Nucleus accumbens (tissue), 56 donors: ENCODE measurements around the gene SLC27A5.
"Not testable (repeated sequence)": the region's sequence is repeated elsewhere in the genome, so short reads cannot be mapped to it uniquely, and the experiment has no call there.

Experiments used
- DNase-seq, 56 donors: peaks; one replicate each; lab custom pipeline; 2025; lab: John Stamatoyannopoulos, UW

The SLC27A5 gene

DNA sequence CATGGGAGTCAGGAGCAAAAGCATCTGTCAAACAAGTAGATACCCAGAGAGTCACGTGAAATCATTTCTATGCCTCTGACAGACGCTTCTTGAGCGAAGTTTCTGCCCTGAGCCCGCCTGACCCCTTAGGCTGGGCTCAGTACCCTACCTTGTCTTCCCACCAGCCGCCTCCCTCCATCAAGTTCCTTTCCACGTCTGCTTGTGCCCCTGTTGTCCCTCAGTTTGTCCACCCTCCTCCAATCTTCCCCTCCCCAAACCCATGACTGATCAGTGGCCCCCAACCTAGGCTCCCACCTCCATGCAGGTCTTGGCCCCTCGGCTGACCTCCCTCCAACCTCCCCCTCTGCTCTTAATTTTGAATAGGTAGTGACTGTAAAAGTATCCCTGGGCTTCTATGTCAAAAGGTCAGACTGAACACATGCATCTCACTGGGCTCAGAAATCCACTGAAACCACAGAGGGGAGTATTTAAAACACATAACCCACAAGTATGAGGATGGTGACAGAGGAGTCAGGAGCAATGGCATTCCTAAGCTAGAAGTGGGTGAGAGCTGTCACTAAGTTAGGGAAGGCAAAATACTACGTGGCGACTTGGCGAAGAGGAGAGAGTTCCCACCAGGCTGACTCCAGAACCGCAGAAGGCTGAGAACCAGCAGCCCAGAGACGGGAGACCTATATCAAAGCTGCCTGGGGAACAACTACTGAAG is 37.3 kb downstream of the SLC27A5 start:
- DNase-seq, result no peak

DNA sequence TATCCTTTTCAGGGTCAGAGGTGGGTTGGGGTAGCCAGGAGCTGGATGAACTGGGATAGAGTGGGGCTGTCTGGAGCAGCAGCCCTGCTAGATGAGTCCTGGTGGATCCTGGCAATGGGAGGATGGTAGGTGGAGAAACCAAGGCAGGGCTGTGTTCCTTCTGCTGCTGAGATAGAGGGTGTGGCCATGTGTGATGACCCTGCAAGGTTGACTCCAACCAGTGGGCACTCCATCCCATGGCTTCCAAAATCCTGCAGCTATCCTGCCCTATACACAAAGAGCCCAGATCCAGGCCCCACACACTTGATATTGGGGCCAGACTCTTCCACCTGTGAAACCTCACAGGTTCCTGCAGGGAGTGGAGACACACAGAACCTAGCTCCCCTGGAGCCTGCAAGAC is 38.0 kb downstream of the SLC27A5 start:
- DNase-seq, result no peak

DNA sequence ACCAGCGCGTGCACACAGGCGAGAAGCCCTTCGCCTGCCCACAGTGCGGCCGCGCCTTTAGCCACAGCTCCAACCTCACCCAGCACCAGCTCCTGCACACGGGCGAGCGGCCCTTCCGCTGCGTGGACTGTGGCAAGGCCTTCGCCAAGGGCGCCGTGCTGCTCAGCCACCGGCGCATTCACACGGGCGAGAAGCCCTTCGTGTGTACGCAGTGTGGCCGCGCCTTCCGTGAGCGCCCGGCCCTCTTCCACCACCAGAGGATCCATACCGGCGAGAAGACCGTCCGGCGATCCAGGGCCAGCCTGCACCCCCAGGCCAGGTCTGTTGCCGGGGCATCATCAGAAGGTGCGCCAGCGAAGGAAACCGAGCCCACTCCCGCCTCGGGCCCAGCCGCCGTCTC is 40.1 kb downstream of the SLC27A5 start:
- DNase-seq, result no peak

DNA sequence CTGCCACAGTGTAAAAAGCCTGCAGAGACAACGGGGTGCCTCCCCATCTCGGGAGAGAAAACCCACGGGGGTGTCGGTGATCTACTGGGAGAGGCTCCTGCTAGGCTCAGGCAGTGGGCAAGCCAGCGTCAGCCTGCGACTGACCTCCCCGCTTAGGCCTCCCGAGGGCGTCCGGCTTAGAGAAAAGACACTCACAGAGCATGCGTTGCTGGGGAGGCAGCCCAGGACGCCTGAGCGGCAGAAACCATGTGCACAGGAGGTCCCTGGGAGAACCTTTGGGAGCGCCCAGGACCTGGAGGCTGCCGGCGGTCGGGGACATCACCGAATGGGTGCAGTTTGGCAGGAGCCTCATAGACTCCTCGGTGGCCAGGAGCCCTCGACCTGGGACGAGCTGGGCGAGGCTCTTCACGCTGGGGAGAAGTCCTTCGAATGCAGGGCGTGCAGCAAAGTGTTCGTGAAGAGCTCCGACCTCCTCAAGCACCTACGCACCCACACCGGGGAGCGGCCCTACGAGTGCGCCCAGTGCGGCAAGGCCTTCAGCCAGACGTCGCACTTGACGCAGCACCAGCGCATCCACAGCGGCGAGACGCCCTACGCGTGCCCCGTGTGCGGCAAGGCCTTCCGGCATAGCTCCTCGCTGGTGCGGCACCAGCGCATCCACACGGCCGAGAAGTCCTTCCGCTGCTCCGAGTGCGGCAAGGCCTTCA is 40.8 kb downstream of the SLC27A5 start:
- DNase-seq, result not testable (repeated sequence)

DNA sequence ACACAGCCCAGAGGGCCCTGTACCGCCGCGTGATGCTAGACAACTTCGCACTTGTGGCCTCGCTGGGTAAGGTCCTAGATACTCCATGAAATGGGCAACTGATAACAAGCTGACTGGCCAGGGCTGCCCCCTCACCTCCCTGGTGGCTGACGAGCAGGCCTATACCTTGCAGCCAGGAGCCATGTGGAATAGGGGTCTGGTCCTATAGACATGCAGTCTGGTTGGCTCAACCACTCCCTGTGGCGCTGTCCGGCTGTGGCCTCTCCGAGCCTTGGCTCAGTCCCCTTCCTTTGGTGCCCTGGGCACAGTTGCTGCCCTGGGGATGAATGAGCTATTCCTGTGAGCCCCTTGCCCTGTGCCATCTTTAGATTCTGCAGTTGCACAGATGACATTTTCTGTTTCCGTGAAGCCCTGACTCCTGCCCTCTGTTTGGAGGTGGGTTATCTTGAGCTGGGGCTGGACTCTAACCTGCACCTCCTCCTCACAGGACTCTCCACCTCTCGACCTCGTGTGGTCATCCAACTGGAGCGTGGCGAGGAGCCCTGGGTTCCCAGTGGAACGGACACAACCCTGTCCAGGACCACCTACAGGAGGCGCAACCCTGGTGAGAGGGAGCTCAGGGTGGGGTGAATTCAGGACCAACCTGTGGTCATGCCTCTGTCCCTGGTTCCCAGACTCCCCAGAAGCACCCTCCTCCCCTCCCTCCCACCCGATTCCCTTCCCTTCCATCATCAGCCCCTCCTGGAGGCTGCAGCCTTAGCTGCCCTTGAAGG is 42.4 kb downstream of the SLC27A5 start:
- DNase-seq, result no peak

DNA sequence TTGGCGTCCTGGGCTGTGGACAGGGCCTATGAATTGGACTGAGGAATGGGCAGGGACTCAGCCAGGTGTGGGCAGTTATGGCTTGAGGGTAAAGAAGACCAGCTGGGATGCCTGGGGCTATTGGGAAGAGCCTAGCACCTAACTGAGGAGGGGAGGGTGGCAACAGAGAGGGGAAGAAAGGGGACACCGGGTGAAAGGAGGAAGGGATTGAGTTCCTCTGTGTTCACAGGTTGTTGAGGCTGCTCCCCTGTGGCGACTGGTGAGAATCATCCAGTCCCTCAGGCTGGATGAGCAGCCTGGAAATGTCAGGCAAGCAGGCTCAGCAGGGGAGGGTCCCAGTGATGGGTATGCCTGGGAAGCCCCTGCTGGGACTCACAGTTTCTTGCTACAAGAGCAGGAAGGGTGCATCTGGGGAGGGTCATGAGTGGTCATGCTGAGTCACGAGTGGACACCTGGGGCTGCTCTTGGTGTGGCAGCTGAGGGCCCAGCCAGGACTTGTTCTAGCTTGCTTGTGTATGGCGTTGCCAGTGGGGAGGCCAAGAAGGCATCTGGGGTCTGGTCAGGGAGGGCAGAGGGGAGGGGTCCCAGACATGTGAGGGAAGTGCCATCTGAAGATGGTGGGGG is 43.5 kb downstream of the SLC27A5 start:
- DNase-seq, result no peak

DNA sequence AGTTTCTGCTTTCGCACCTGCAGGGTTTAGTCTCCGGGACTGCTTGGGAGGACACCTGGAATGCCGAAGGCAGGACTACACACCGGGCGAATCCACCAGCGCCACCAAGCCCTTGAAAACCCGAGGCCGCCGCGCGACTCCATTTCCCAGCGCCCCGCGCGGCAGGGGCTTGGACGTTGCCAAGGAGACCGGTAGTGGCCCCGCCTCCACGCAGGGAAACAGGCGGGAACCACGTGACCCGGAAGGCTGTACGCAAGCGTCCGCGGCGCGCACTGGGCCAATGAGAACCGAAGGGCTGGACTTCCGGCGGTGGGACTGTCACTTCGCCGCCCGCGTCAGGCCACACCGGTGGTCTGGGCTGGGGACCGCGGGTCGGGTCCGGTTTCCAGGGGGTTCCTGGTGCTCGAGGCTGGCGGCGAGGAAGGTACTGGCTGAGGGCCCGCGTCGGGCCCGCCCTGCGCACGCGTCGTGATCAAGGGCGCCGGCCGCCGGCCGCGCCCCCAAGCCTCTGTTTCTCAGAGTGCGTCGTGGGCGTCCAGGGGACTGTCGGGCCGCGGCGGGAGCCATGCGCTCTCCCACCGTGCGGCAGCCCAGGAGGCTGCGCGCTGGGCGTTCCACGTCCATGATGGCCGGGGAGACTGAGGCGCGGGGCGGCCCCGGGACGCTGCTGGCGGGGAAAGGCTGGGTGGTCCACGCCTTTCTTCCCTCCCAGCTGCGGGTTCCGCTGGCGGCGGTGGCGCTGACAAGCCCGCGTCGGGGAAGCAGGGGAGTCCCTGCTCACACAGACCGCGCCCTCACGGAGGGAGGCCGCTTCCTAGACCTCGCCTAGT is 44.8 kb downstream of the SLC27A5 start, which contains the start of gene ZNF324:
TSS of gene ZNF324 (plus strand) at position 321 of the 830 bp plus-strand sequence. CDS start 2,106 bp downstream, outside the sequence.
- DNase-seq, result peak; percentile 79 to 99 (median 97)

DNA sequence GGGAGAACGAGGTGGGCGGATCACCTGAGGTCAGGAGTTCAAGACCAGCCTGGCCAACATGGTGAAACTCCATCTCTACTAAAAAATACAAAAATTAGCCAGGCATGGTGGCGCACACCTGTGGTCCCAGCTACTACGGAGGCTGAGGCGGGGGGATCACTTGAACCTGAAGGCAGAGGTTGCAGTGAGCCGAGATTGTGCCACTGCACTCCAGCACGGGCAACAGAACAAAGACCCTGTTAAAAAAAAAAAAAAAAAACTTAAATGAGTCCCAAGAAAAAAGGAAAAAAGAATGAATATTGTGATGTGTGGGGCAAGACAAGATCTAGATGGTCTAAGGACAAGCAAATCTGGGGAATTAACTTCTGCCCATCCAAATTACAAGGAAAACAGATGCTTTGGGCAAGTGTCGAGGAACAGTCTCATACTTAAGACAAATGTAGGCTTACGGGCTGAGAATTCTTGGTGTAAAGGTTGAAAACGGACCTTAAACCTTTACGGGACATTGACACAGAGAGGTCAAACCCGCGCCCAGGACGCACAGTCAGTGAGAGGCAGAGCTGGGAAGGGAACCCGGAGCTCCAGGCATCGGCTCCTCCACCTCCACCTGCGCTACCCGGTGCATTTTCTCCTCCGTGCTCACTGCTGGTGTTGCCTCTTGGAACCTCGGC is 45.6 kb downstream of the SLC27A5 start:
- DNase-seq, result no peak

DNA sequence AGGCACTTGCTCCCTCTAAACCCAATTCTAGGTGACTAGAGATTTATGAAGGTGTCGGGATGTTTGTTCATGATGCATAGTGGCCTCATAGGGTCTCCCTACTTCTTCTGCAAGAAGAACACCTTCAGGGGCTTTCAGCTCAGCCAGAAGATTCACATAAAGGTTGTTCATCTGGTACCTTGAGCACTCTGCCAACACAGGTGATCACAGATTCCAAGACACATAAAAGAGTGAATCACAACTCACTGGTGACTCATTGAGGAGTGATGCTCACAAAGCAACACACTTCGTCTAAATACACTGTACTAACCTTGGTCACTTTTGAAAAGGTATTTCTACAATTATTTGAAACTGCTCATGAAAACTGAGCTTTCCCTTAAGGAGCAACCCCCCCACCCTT is 51.8 kb downstream of the SLC27A5 start:
- DNase-seq, result peak in 2 of 56 donors; percentile 14 to 17

DNA sequence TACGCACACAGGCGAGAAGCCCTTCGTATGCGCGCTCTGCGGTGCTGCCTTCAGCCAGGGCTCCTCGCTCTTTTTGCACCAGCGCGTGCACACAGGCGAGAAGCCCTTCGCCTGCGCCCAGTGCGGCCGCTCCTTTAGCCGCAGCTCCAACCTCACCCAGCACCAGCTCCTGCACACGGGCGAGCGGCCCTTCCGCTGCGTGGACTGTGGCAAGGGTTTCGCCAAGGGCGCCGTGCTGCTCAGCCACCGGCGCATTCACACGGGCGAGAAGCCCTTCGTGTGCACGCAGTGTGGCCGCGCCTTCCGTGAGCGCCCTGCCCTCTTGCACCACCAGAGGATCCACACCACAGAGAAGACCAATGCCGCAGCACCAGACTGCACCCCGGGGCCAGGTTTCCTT is 55.7 kb downstream of the SLC27A5 start:
- DNase-seq, result no peak

DNA sequence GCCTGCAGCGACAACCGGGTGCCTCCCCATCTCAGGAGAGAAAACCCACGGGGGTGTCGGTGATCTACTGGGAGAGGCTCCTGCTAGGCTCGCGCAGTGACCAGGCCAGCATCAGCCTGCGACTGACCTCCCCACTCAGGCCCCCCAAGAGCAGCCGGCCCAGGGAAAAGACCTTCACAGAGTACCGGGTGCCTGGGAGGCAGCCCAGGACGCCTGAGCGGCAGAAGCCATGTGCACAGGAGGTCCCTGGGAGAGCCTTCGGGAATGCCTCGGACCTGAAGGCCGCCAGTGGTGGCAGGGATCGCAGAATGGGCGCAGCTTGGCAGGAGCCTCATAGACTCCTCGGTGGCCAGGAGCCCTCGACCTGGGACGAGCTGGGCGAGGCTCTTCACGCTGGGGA is 56.5 kb downstream of the SLC27A5 start:
- no peak for DNase-seq

DNA sequence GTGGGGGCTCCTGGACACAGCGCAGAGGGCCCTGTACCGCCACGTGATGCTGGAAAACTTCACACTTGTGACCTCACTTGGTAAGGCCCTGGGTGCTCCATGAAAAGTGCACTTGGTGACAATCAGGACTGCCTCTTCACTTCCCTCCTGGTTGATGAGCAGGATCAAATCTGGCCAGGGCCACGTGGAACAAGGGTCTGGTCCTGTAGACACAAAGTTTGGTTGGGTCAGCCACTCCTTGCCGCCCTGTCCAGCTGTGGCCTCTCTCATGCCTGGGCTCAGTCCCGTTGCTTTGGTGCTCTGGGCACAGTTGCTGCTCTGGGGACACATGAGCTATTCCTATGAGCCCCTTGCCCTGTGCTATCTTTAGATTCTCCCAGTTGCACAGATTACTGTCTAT is 58.0 kb downstream of the SLC27A5 start:
- no peak for DNase-seq

DNA sequence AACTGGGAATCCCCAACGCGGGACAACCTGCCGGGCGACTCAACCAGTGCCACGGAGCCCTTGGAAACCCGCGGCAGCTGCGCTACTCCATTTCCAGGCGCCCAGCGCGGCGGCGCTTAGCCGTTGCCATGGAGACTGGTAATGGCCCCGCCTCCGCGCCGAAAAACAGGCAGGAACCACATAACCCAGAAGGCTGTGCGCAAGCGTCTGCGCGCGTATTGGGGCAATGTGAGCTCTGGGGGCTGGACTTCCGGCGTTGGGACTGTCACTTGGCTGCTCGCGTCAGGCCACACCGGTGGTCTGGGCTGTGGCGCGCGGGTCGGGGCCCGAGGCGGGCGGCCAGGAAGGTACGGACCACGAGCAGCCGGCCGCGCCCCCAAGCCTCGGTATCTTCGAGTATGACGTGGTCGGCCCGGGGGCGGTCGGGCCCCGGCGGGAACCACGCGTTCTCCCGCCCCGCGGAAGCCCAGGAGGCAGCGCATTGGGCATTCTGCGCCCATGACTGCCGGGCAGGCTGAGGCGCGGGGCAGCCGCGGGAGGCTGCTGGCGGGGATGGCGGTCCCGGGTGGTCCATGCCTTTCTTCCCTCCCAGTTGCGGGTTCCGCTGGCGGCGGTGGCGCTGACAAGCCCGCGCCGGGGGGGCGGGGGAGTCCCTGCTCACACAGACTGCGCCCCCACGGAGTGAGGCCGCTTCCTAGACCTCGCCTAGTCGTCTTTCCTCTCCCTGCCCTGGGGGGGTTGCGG is 60.3 kb downstream of the SLC27A5 start, which contains the start of gene ZNF324B:
TSS of gene ZNF324B (plus strand) at position 265 of the 744 bp plus-strand sequence. CDS start 2,080 bp downstream, outside the sequence.
- peak; percentile 75 to 99 (median 95) for DNase-seq

DNA sequence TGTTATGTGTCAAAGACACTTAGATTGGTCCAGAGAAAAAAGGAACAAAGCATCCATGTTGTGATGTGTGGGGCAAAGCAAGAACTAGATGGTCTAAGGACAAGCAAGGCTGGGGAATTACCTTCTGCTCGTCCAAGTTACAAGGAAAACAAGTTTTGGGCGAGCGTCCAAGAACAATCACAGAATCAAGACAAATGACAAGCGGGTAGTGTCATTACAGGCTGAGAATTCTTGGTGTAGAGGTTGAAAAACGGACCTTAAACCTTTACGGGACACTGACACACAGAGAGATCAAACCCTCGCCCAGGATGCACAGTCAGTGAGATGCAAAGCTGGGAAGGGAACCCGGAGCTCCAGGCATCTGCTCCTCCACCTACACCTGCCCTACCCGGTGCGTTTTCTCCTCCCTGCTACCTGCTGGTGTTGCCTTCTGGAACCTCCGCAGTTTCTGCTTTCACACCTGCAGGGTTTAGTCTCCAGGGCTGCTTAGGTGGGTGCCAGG is 60.9 kb downstream of the SLC27A5 start:
- DNase-seq, result peak in 1 of 56 donors; percentile 53

DNA sequence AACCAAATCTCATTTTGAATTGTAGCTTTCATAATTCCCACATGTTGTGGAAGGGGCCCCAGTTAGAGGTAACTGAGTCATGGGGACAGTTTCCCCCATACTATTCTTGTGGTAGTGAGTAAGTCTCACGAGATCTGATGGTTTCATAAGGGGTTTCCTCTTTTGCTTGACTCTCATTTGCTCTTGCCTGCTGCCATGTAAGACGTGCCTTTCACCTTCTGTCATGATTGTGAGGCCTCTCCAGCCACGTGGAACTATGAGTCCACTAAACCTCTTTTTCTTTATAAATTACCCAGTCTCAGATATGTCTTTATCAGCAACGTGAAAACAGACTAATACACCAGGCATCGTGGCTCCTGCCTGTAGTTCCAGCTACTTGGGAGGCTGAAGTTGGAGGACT is 61.8 kb downstream of the SLC27A5 start:
- not testable (repeated sequence) for DNase-seq

DNA sequence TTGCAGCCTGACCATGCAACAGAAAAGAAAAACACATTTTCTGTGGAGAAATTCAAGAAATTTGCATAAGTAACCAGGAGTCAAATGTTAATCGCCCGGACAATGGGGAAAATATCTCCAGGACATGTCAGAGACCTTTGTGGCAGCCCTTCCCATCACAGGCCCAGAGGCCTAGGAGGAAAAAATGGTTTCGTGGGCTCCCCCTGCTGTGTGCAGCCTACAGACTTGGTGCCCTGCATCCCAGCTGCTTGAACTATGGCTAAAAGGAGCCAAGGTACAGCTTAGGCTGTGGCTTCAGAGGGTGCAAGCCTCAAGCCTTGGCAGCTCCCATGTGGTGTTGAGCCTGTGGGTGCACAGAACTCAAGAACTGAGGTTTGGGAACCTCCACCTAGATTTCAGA is 62.9 kb downstream of the SLC27A5 start:
- DNase-seq, result not testable (repeated sequence)
